Erythroblast (primary cell): Measurements from ENCODE around the gene KRT77.

Experiments
- GATA1 ChIP-seq: IDR thresholded peaks from 2 replicates; pipeline ENCODE4 v1.6.1; 2011; ENCODE audit warnings: low read depth, mild to moderate bottlenecking, control low read depth, low read length, moderate library complexity
- POLR2A ChIP-seq: IDR thresholded peaks from 2 replicates; pipeline ENCODE4 v1.6.1; 2011; ENCODE audit warnings: mild to moderate bottlenecking, low read length

GRCh38 chr12:52697058-52697582, 6.2 kb downstream of the KRT77 start:
- TF ChIP-seq POLR2A (no peak), GATA1 (no peak)
